Esophagus squamous epithelium (tissue), 4 donors: ENCODE results near the gene ANKRD63.

Experiments used
- POLR2A ChIP-seq, 4 donors: fragments of 450-650 bp; IDR thresholded peaks; one replicate each; pipeline ENCODE4 v1.6.1; 2017; ENCODE audit warnings: antibody characterized with exemption in 4 of 4, mild to moderate bottlenecking in 4 of 4, moderate library complexity in 3 of 4
- TF ChIP-seq, protein P1 (sequence below), 6 experiments: fragments of 450-650 bp in 4 of 6; fragments of 200-600 bp in 2 of 6; sonication (generic) in 2 of 6; IDR thresholded peaks; one replicate each; pipeline ENCODE4 v1.5.1; 2016 to 2019; ENCODE audit warnings: antibody characterized with exemption in 6 of 6, mild to moderate bottlenecking in 4 of 6, moderate library complexity in 4 of 6

GRCh38 chr15:40270246-40270995, 12.4 kb downstream of the ANKRD63 start:
- TF ChIP-seq, protein P1, sequence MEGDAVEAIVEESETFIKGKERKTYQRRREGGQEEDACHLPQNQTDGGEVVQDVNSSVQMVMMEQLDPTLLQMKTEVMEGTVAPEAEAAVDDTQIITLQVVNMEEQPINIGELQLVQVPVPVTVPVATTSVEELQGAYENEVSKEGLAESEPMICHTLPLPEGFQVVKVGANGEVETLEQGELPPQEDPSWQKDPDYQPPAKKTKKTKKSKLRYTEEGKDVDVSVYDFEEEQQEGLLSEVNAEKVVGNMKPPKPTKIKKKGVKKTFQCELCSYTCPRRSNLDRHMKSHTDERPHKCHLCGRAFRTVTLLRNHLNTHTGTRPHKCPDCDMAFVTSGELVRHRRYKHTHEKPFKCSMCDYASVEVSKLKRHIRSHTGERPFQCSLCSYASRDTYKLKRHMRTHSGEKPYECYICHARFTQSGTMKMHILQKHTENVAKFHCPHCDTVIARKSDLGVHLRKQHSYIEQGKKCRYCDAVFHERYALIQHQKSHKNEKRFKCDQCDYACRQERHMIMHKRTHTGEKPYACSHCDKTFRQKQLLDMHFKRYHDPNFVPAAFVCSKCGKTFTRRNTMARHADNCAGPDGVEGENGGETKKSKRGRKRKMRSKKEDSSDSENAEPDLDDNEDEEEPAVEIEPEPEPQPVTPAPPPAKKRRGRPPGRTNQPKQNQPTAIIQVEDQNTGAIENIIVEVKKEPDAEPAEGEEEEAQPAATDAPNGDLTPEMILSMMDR (IDR thresholded peaks at IDR 0.05) = no peak
- TF ChIP-seq POLR2A (IDR thresholded peaks at IDR 0.05) = no peak
